Neural progenitor cell (in vitro differentiated cells): Measurements from ENCODE around the gene C16orf87. TPM values are rescaled to one million over a fixed set of nuclear protein-coding genes. Genes with fewer than 3 reads are reported as not detected.

Experiments used
- DNase-seq: peaks from one replicate; pipeline ENCODE4 v3.0.0-alpha.2; 2016; ENCODE audit warnings: low spot score
- H2AFZ ChIP-seq: fragments of 200-600 bp; sonication (generic); replicated peaks from 2 replicates; pipeline ENCODE4 v1.6.1; 2016; ENCODE audit warnings: antibody characterized with exemption
- H3F3A ChIP-seq: fragments of 200-600 bp; sonication (generic); 2 replicates; pipeline ENCODE4 v1.6.1; 2016; ENCODE audit warnings: antibody characterized with exemption, low read depth
- H3K27ac ChIP-seq: fragments of 200-600 bp; sonication (generic); 2 replicates; pipeline ENCODE4 v1.5.1; 2016; ENCODE audit warnings: mild to moderate bottlenecking
- H3K27me3 ChIP-seq: fragments of 200-600 bp; sonication (generic); 2 replicates; pipeline ENCODE4 v1.6.1; 2016; ENCODE audit warnings: mild to moderate bottlenecking, moderate library complexity
- H3K36me3 ChIP-seq: fragments of 200-600 bp; sonication (generic); 2 replicates; pipeline ENCODE4 v1.5.1; 2016
- H3K4me1 ChIP-seq: fragments of 200-600 bp; sonication (generic); 2 replicates; pipeline ENCODE4 v1.6.1; 2016; ENCODE audit warnings: mixed run types
- H3K4me2 ChIP-seq: fragments of 200-600 bp; sonication (generic); 2 replicates; pipeline ENCODE4 v1.6.1; 2016
- H3K4me3 ChIP-seq: fragments of 200-600 bp; sonication (generic); 2 replicates; pipeline ENCODE4 v1.5.1; 2016
- H3K79me2 ChIP-seq: fragments of 200-600 bp; sonication (generic); 2 replicates; pipeline ENCODE4 v1.6.1; 2016; ENCODE audit warnings: low read depth
- H3K9ac ChIP-seq: fragments of 200-600 bp; sonication (generic); 2 replicates; pipeline ENCODE4 v1.6.1; 2016
- H3K9me3 ChIP-seq: fragments of 200-600 bp; sonication (generic); 2 replicates; pipeline ENCODE4 v1.5.1; 2016; ENCODE audit warnings: low read depth
- H4K20me1 ChIP-seq: fragments of 200-600 bp; sonication (generic); 2 replicates; pipeline ENCODE4 v1.6.1; 2016; ENCODE audit warnings: low read depth
- H3K27ac Mint-ChIP-seq: 3 replicates; pipeline ENCODE4 v1.8.0; 2021; ENCODE audit warnings: mixed read lengths
- H3K27me3 Mint-ChIP-seq: 2 replicates; pipeline ENCODE4 v1.8.0; 2022; ENCODE audit warnings: low read depth, mild to moderate bottlenecking, inconsistent platforms, moderate library complexity, mixed read lengths; ENCODE audit not compliant: insufficient read depth
- H3K36me3 Mint-ChIP-seq: 3 replicates; pipeline ENCODE4 v1.8.0; 2021; ENCODE audit warnings: mixed read lengths
- H3K4me1 Mint-ChIP-seq: 3 replicates; pipeline ENCODE4 v1.8.0; 2021; ENCODE audit warnings: mixed read lengths
- H3K4me3 Mint-ChIP-seq: 3 replicates; pipeline ENCODE4 v1.8.0; 2021; ENCODE audit warnings: mild to moderate bottlenecking, moderate library complexity, mixed read lengths
- H3K9me3 Mint-ChIP-seq: 3 replicates; pipeline ENCODE4 v1.8.0; 2020; ENCODE audit warnings: mixed read lengths
- CTCF ChIP-seq: fragments of 200-600 bp; sonication (generic); IDR thresholded peaks from 2 replicates; pipeline ENCODE4 v1.5.1; 2017; ENCODE audit warnings: antibody characterized with exemption, mild to moderate bottlenecking
- EZH2 ChIP-seq: fragments of 200-600 bp; sonication (generic); IDR thresholded peaks from 2 replicates; pipeline ENCODE4 v1.6.1; 2017; ENCODE audit warnings: antibody characterized with exemption, mild to moderate bottlenecking, moderate library complexity
- EZH2phosphoT487 ChIP-seq: fragments of 200-600 bp; sonication (generic); IDR thresholded peaks from 2 replicates; pipeline ENCODE4 v1.6.1; 2017; ENCODE audit warnings: antibody characterized with exemption
- total RNA-seq: library from RNA; depleted of rRNA; stranded (reverse); fragments of >200 nt; gene quantifications from 2 replicates; pipeline ENCODE4 v1.2.3, GENCODE V29; 2015; ENCODE audit warnings: low replicate concordance

C16orf87 gene
- total RNA-seq, 1 donor from 2014 or later = 66.7 TPM

GRCh38 chr16:46811682-46812081 is 19.3 kb downstream of the C16orf87 start:
- Mint-ChIP-seq H3K9me3 (peaks cover 27% of the 10 kb centered on the region), H3K4me1 (no peaks in the 10 kb centered on the region), H3K27ac (no peak overlapping the region), H3K36me3 (peaks cover 36% of the 10 kb centered on the region), H3K4me3 (no peak overlapping the region), H3K27me3 (no peaks in the 10 kb centered on the region)
- TF ChIP-seq EZH2 = no peak
- TF ChIP-seq EZH2phosphoT487 = no peak
- TF ChIP-seq CTCF = no peak
- Histone ChIP-seq H3K9ac (no peak overlapping the region), H3K27me3 (no peaks in the 10 kb centered on the region), H3K4me3 (no peak overlapping the region), H3K4me1 (no peaks in the 10 kb centered on the region), H3K27ac (no peak overlapping the region), H3F3A (no peaks in the 10 kb centered on the region), H3K79me2 (peaks cover 95% of the 10 kb centered on the region), H3K36me3 (peaks cover 13% of the 10 kb centered on the region), H3K9me3 (peaks cover 13% of the 10 kb centered on the region), H4K20me1 (peaks cover 53% of the 10 kb centered on the region), H3K4me2 (no peak overlapping the region), H2AFZ (no peak overlapping the region)
- DNase-seq = no peak

GRCh38 chr16:46808997-46809396 is 22.0 kb downstream of the C16orf87 start:
- Mint-ChIP-seq H3K27ac (no peak overlapping the region), H3K27me3 (no peaks in the 10 kb centered on the region)

GRCh38 chr16:46807336-46807735 is 23.6 kb downstream of the C16orf87 start:
- Mint-ChIP-seq H3K27ac (no peak overlapping the region), H3K36me3 (peaks cover 19% of the 10 kb centered on the region), H3K27me3 (no peaks in the 10 kb centered on the region), H3K4me1 (no peaks in the 10 kb centered on the region), H3K9me3 (no peaks in the 10 kb centered on the region), H3K4me3 (no peak overlapping the region)
- H3K27ac ChIP-seq = no peak overlapping the region
- H3K4me3 ChIP-seq = no peak overlapping the region
- no peak overlapping the region for H2AFZ ChIP-seq
- no peaks in the 10 kb centered on the region for H3F3A ChIP-seq
- H3K4me2 ChIP-seq = no peak overlapping the region
- peaks cover 50% of the 10 kb centered on the region for H4K20me1 ChIP-seq
- no peaks in the 10 kb centered on the region for H3K9me3 ChIP-seq
- no peaks in the 10 kb centered on the region for H3K4me1 ChIP-seq
- H3K36me3 ChIP-seq = peaks cover 21% of the 10 kb centered on the region
- H3K27me3 ChIP-seq = no peaks in the 10 kb centered on the region
- no peak for DNase-seq
- no peak overlapping the region for H3K9ac ChIP-seq
- peaks cover 71% of the 10 kb centered on the region for H3K79me2 ChIP-seq
- TF ChIP-seq EZH2 (no peak), EZH2phosphoT487 (no peak), CTCF (no peak)

More at GRCh38 chr16:46808997-46809396, 22.0 kb downstream of the C16orf87 start:
- Histone ChIP-seq H3F3A (no peaks in the 10 kb centered on the region), H3K9ac (no peak overlapping the region), H3K4me1 (no peaks in the 10 kb centered on the region), H3K79me2 (peaks cover 88% of the 10 kb centered on the region), H4K20me1 (peaks cover 50% of the 10 kb centered on the region), H3K27ac (no peak overlapping the region), H2AFZ (no peak overlapping the region), H3K27me3 (no peaks in the 10 kb centered on the region), H3K36me3 (peaks cover 13% of the 10 kb centered on the region), H3K4me3 (no peak overlapping the region), H3K4me2 (no peak overlapping the region), H3K9me3 (no peaks in the 10 kb centered on the region)
- no peaks in the 10 kb centered on the region for H3K4me1 Mint-ChIP-seq
- DNase-seq = no peak
- H3K36me3 Mint-ChIP-seq = peaks cover 26% of the 10 kb centered on the region
- TF ChIP-seq EZH2phosphoT487 (no peak), EZH2 (no peak), CTCF (no peak)
- peaks cover 6% of the 10 kb centered on the region for H3K9me3 Mint-ChIP-seq
- H3K4me3 Mint-ChIP-seq = no peak overlapping the region
